HG03045 (cell line): ENCODE measurements around the gene LARP7.
"Not testable (repeated sequence)": the region's sequence is repeated elsewhere in the genome, so short reads cannot be mapped to it uniquely, and the experiment has no call there.

Experiments used
- ATAC-seq: cut with Tn5 transposase; IDR thresholded peaks from one replicate; pipeline ENCODE4 v1.9.1; 2021; ENCODE audit warnings: mild to moderate bottlenecking, moderate library complexity; ENCODE audit not compliant: unreplicated experiment

Gene LARP7

GRCh38 chr4:112649055-112649408 lies 12.1 kb downstream of the LARP7 start:
- ATAC-seq, result no peak

- no peak for ATAC-seq
Measured at GRCh38 chr4:112650332-112650731, 13.4 kb downstream of the LARP7 start.

- no peak for ATAC-seq
Measured at GRCh38 chr4:112651641-112652040, 14.7 kb downstream of the LARP7 start.

GRCh38 chr4:112652216-112652615 lies 15.3 kb downstream of the LARP7 start:
- no peak for ATAC-seq

- no peak for ATAC-seq
Measured at GRCh38 chr4:112655270-112655669, 18.3 kb downstream of the LARP7 start.

- not testable (repeated sequence) for ATAC-seq
Measured at GRCh38 chr4:112656115-112656514, 19.2 kb downstream of the LARP7 start.

GRCh38 chr4:112664611-112665010 lies 27.7 kb downstream of the LARP7 start:
- no peak for ATAC-seq

- ATAC-seq, result no peak
Measured at GRCh38 chr4:112668131-112668530, 31.2 kb downstream of the LARP7 start.

- no peak for ATAC-seq
Measured at GRCh38 chr4:112673076-112673475, 36.1 kb downstream of the LARP7 start.

GRCh38 chr4:112673686-112674085 lies 36.7 kb downstream of the LARP7 start:
- no peak for ATAC-seq

- ATAC-seq, result no peak
Measured at GRCh38 chr4:112674376-112674775, 37.4 kb downstream of the LARP7 start.

GRCh38 chr4:112677519-112678091 lies 40.7 kb downstream of the LARP7 start:
- no peak for ATAC-seq

- ATAC-seq, result no peak
Measured at GRCh38 chr4:112680996-112681395, 44.1 kb downstream of the LARP7 start.

GRCh38 chr4:112693507-112693906 lies 56.6 kb downstream of the LARP7 start:
- ATAC-seq, result no peak

- no peak for ATAC-seq
Measured at GRCh38 chr4:112700679-112701078, 63.7 kb downstream of the LARP7 start.

- no peak for ATAC-seq
Measured at GRCh38 chr4:112702892-112703291, 65.9 kb downstream of the LARP7 start.

- ATAC-seq, result no peak
Measured at GRCh38 chr4:112704322-112704721, 67.4 kb downstream of the LARP7 start.

GRCh38 chr4:112704991-112705845 lies 68.3 kb downstream of the LARP7 start:
- peak; percentile 30 for ATAC-seq

- ATAC-seq, result peak; percentile 55
Measured at GRCh38 chr4:112705891-112706839, 69.2 kb downstream of the LARP7 start.

GRCh38 chr4:112706840-112707207 lies 69.9 kb downstream of the LARP7 start:
- no peak for ATAC-seq
